Inflammatory macrophage (primary cell): ENCODE results near the gene ATP5F1E.

Source experiments
- DNase-seq, 2 donors: peaks; one replicate each; pipeline ENCODE4 v3.0.0-alpha.2; 2020 to 2022
- total RNA-seq, 18 experiments: gene quantifications; one replicate each; lab custom pipeline; 2026; ENCODE audit warnings: mixed read lengths in 6 of 18, inconsistent platforms in 2 of 18; lab: John Stamatoyannopoulos, UW

The ATP5F1E gene
- total RNA-seq, result 168 to 333 (median 255) reads per million in 18 experiments

- peak; percentile 97 for DNase-seq
Measured at GRCh38 chr20:59032023-59032712, at the start of gene ATP5F1E. TSS of gene ATP5F1E (minus strand) at chr20:59032335. CDS start at chr20:59032251, 84 bp downstream.

- no peak for DNase-seq
Measured at GRCh38 chr20:59081036-59081435, 48.9 kb upstream of the ATP5F1E start.

- peak in 1 of 2 donors; percentile 27 for DNase-seq
Measured at GRCh38 chr20:59078231-59078630, 46.1 kb upstream of the ATP5F1E start.

- no peak for DNase-seq
Measured at GRCh38 chr20:59077705-59078104, 45.6 kb upstream of the ATP5F1E start.

GRCh38 chr20:59075934-59076508 lies 43.9 kb upstream of the ATP5F1E start:
- DNase-seq, result no peak

GRCh38 chr20:59074456-59074855 lies 42.3 kb upstream of the ATP5F1E start:
- no peak for DNase-seq

GRCh38 chr20:59073582-59073981 lies 41.4 kb upstream of the ATP5F1E start:
- DNase-seq, result no peak

GRCh38 chr20:59071216-59071615 lies 39.1 kb upstream of the ATP5F1E start:
- DNase-seq, result peak; percentile 62 to 73

GRCh38 chr20:59069026-59069425 lies 36.9 kb upstream of the ATP5F1E start:
- DNase-seq, result peak in 1 of 2 donors; percentile 49

GRCh38 chr20:59068534-59068933 lies 36.4 kb upstream of the ATP5F1E start:
- no peak for DNase-seq

- DNase-seq, result no peak
Measured at GRCh38 chr20:59064214-59064722, 32.1 kb upstream of the ATP5F1E start.

- peak in 1 of 2 donors; percentile 10 for DNase-seq
Measured at GRCh38 chr20:59063358-59064213, 31.5 kb upstream of the ATP5F1E start.

GRCh38 chr20:59062081-59062480 lies 29.9 kb upstream of the ATP5F1E start:
- DNase-seq, result no peak

- peak; percentile 27 to 32 for DNase-seq
Measured at GRCh38 chr20:59055302-59055701, 23.2 kb upstream of the ATP5F1E start.

GRCh38 chr20:59051666-59052185 lies 19.6 kb upstream of the ATP5F1E start:
- DNase-seq, result no peak

- no peak for DNase-seq
Measured at GRCh38 chr20:59050437-59050836, 18.3 kb upstream of the ATP5F1E start.

GRCh38 chr20:59048681-59049030 lies 16.5 kb upstream of the ATP5F1E start:
- DNase-seq, result no peak

GRCh38 chr20:59047938-59048680 lies 16.0 kb upstream of the ATP5F1E start:
- DNase-seq, result no peak

- DNase-seq, result no peak
Measured at GRCh38 chr20:59046862-59047261, 14.7 kb upstream of the ATP5F1E start.

GRCh38 chr20:59044796-59045195 lies 12.7 kb upstream of the ATP5F1E start:
- no peak for DNase-seq

- no peak for DNase-seq
Measured at GRCh38 chr20:59044295-59044694, 12.2 kb upstream of the ATP5F1E start.

GRCh38 chr20:59043698-59044097 lies 11.6 kb upstream of the ATP5F1E start:
- peak in 1 of 2 donors; percentile 9 for DNase-seq
